Colon (tissue), 2 donors: ENCODE results near the gene OPRPN.

Experiments used
- FAIRE-seq: peaks from 2 replicates; lab custom pipeline; 2012; peaks lifted over from hg19 to GRCh38; lab: Jason Lieb, UNC
- donor health status: control.
- donor health status: control.

The OPRPN gene, protein sequence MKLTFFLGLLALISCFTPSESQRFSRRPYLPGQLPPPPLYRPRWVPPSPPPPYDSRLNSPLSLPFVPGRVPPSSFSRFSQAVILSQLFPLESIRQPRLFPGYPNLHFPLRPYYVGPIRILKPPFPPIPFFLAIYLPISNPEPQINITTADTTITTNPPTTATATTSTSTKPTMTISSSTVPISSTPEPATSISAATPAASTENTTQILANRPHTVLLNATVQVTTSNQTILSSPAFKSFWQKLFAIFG

GRCh38 chr4:70397580-70397979 is at the start of gene OPRPN:
Gene OPRPN (plus strand): TSS chr4:70397940. CDS start chr4:70399286, 1,346 bp downstream.
- FAIRE-seq = no peak

- FAIRE-seq = no peak
These were observed 41.6 kb upstream of the OPRPN start for GRCh38 chr4:70356185-70356584.

DNA sequence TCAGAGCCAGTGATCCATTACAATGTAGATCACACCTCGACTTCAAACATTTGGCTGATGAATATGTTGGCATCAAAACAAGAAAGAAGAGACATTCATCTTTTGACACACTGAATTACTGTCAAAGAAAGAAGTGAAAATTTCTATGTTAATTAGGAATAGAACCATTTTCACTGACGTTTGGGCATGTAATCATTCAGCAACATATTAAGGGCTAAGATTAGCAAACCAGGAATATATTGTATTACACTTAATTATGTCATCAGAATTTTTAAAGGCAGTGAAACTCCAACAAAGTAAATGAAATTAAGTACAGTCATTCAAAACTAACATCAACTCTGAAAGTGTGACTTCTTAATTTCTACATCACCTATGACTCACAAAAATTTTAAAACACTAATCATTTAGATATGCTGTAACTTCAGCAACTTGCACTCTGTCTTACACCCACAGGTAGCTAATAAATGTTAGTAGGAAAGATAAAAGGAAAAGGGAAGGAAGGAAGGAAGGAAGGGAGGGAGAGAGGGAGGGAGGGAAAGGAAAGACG is 38.6 kb upstream of the OPRPN start:
- no peak for FAIRE-seq

DNA sequence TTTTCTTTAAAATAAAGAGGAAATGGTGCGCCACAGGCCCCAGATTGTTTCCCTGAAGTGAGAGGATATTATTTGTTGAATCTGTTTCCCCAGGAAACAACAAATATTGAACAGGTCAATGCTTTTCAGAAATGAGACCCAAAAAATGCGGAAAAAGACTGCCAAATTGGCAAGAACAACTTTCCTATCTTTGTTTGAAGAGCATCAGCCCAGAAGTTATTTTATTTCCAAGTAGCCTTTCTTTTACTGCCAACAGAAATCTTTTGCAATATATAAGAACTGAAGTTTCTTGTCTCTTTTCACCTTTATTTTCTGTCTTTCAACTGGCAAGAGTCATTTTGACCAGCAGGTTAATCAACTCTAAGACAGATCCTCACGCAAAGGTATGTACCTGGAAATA is 37.3 kb upstream of the OPRPN start, which contains the start of gene SMR3A:
Gene SMR3A (plus strand): TSS at position 301 of the 400 bp plus-strand sequence. CDS start 1,356 bp downstream, outside the sequence.
- no peak for FAIRE-seq

- FAIRE-seq = no peak
These were observed 33.7 kb upstream of the OPRPN start for GRCh38 chr4:70364002-70364401.

- FAIRE-seq = no peak
These were observed 32.3 kb upstream of the OPRPN start for GRCh38 chr4:70365479-70365878.

- no peak for FAIRE-seq
These were observed 29.9 kb upstream of the OPRPN start for GRCh38 chr4:70367813-70368212.

DNA sequence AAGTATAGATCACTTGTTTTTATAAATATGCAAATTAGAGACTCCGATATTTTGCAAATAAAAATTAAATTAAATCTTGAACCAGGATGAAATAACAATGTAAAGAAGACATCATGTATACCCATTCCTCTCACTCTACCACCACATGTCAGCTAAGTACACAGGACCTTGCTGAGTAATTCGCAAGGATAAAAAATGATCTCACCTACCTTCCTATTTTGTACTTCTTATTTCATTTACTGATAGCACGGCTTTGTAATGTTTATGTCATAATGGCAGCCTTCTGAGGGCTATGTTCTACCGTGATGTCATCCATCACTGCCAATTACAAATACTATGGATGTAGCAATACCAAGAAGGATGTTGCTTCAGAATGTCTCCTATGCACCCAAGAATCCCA is 25.8 kb upstream of the OPRPN start:
- no peak for FAIRE-seq

DNA sequence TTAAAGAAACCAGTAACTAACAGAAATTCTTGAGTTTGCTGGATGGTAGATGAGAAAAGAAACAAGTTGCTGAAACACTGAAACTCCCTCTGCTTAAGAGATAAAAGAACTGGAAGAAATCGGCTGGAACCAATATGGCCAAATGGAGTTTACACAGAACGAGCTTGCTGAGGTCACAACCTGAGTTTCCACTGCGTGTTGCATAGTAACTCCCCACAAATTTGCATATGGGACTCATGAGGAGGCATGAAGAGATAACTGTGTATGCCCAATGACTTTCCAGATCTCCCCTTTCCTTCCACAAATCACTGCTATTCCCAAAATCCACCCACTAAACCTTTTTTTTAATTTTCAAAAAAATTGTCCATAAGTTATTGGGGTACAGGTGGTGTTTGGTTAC is 25.0 kb upstream of the OPRPN start:
- no peak for FAIRE-seq

GRCh38 chr4:70380578-70380977 is 17.2 kb upstream of the OPRPN start:
- no peak for FAIRE-seq

- FAIRE-seq = no peak
These were observed 15.0 kb upstream of the OPRPN start, which contains the start of gene SMR3B for GRCh38 chr4:70382691-70383181. Gene SMR3B (plus strand): TSS chr4:70383131. CDS start chr4:70384511, 1,380 bp downstream.

DNA sequence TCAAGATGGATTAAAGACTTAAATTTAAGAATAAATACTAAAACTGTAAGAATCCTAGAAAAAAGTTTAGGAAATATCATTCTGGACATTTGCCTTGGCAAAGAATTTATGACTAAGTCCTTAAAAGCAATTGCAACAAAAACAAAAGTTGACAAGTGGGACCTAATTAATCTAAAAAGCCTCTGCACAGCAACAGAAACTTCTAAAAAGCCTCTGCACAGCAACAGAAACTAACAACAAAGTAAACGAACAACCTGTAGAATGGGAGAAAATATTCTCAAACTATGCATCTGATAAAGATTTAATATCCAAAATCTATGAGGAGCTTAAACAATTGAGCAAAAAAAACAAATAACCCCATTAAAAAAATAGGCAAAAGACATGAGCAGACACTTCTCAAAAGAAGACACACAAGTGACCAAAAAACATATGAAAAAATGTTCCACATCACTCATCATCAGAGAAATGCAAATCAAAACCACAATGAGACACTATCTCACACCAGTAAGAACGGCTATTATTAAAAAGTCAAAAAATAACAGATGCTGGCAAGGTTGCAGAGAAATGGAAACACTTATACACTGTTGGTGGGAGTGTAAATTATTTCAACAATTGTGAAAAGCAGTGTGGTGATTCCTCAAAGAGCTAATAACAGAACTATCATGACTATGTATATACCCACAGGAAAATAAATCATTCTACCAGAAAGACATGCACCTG is 5.5 kb upstream of the OPRPN start:
- FAIRE-seq = no peak

DNA sequence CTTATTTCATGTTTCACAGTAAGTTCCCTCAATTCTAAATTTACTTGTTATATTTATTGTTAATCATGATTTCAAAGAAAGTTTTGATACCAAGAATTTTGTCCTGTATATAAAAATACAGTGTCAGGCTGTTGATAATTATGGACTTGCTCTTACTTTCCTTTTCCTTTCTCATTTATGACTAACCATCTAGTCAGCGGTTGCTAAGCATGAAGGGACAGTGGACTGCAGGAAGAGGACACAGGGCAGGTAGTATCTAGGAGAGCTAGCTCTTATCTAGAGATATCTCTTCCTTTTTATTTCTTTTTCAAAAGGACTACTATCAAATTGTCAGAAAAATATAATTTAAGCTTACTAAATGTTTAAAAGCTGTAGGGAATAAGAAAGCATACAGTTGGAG is 1.6 kb downstream of the OPRPN start:
- no peak for FAIRE-seq

DNA sequence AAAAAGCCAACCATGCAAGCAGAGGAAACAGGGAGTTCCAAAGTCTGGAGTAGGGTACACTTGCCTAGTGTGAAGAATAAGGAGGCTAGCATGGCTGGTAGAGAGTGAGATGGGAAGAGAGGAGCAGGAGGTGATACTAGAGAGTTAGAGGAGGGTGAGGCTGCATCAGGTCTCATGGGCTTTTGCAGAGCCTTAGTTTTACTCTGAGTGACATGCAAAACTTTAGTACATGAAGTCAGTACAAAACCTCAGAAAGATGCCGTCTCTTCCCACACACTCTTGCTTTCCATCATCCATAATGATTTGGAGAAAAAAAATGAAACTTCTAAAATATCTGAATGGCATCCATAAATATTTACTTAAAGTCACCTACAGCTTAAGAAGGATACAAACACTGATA is 5.0 kb downstream of the OPRPN start:
- no peak for FAIRE-seq

- no peak for FAIRE-seq
These were observed 8.0 kb downstream of the OPRPN start for GRCh38 chr4:70405765-70406164.

- FAIRE-seq = no peak
These were observed 27.6 kb downstream of the OPRPN start for GRCh38 chr4:70425306-70425705.

DNA sequence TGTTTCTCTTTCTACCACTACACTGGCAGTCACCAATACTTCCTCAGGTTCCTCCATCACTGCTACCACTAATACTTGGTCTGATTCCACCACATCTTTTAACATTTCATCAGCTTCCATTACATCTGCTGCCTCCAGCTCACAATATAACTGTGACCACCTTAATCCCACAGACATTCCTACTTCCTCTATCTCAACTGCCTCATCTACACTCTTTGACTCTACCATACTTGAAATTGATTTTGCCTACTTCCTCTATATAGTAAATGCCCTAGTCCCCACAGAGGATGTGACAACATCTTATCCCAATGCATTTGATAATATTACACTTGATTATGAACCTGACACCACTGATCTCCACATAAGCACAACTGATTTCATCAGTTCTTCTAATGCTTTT is 29.0 kb downstream of the OPRPN start:
- FAIRE-seq = no peak

GRCh38 chr4:70437197-70437596 is 39.5 kb downstream of the OPRPN start:
- FAIRE-seq = no peak

GRCh38 chr4:70442474-70442873 is 44.7 kb downstream of the OPRPN start:
- FAIRE-seq = no peak

- FAIRE-seq = no peak
These were observed 45.6 kb downstream of the OPRPN start for GRCh38 chr4:70443329-70443728.

- no peak for FAIRE-seq
These were observed 51.5 kb downstream of the OPRPN start for GRCh38 chr4:70449220-70449619.

DNA sequence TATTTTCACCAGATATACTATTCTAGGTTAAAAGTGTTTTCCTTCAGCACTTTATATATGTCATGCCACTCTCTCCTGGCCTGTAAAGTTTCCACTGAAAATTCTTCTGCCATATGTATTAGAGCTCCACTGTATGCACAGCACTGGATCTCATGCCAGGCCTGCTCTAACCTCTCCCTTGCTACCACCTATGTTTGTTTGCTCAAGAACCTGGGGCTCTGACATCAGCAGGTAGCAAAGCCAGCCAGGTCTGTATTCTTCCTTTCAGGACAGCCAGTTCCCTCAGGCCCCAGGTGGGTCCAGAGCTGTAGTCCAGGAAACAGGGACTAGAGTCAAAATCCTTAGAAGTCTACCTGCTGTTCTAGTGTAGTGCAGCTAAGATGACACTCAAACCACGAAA is 55.2 kb downstream of the OPRPN start:
- FAIRE-seq = no peak
